ENCODE results near the gene HIP1R.

HIP1R gene

GRCh38 chr12:122820838-122821271 lies 14.4 kb upstream of the HIP1R start:
- no peak overlapping the region for H3K27ac ChIP-seq
- TF ChIP-seq CTCF (conservative IDR thresholded peaks at IDR 0.05) = no peak

- no peak for TF ChIP-seq CTCF (conservative IDR thresholded peaks at IDR 0.05)
- no peak overlapping the region for H3K27ac ChIP-seq
Measured at GRCh38 chr12:122823429-122823828, 11.8 kb upstream of the HIP1R start.

GRCh38 chr12:122825773-122826724 lies 9.2 kb upstream of the HIP1R start:
- peak overlapping the region; percentile 17 for H3K27ac ChIP-seq
- no peak for TF ChIP-seq CTCF (conservative IDR thresholded peaks at IDR 0.05)

GRCh38 chr12:122827258-122827657 lies 8.0 kb upstream of the HIP1R start:
- H3K27ac ChIP-seq = no peak overlapping the region
- TF ChIP-seq CTCF (conservative IDR thresholded peaks at IDR 0.05) = no peak

- no peak for TF ChIP-seq CTCF (conservative IDR thresholded peaks at IDR 0.05)
- H3K27ac ChIP-seq = no peak overlapping the region
Measured at GRCh38 chr12:122830517-122831214, 4.6 kb upstream of the HIP1R start.

GRCh38 chr12:122834104-122834920 lies 945 bp upstream of the HIP1R start:
- H3K27ac ChIP-seq = peak overlapping the region; percentile 84
- peak; percentile 43 for TF ChIP-seq CTCF (conservative IDR thresholded peaks at IDR 0.05)

GRCh38 chr12:122835750-122836026 lies 431 bp downstream of the HIP1R start:
- H3K27ac ChIP-seq = peak overlapping the region; percentile 84
- no peak for TF ChIP-seq CTCF (conservative IDR thresholded peaks at IDR 0.05)

Measured in VCaP (cell line).